NCI-H345 treated with DMSO at 0.1 percent for 48 hours (cell line): ENCODE measurements around the gene DRP2.
"Not testable (repeated sequence)": the region's sequence is repeated elsewhere in the genome, so short reads cannot be mapped to it uniquely, and the experiment has no call there.

Experiments used
- DNase-seq: peaks from one replicate; lab custom pipeline; 2025; ENCODE audit not compliant: unreplicated experiment; lab: John Stamatoyannopoulos, UW

The DRP2 gene, protein sequence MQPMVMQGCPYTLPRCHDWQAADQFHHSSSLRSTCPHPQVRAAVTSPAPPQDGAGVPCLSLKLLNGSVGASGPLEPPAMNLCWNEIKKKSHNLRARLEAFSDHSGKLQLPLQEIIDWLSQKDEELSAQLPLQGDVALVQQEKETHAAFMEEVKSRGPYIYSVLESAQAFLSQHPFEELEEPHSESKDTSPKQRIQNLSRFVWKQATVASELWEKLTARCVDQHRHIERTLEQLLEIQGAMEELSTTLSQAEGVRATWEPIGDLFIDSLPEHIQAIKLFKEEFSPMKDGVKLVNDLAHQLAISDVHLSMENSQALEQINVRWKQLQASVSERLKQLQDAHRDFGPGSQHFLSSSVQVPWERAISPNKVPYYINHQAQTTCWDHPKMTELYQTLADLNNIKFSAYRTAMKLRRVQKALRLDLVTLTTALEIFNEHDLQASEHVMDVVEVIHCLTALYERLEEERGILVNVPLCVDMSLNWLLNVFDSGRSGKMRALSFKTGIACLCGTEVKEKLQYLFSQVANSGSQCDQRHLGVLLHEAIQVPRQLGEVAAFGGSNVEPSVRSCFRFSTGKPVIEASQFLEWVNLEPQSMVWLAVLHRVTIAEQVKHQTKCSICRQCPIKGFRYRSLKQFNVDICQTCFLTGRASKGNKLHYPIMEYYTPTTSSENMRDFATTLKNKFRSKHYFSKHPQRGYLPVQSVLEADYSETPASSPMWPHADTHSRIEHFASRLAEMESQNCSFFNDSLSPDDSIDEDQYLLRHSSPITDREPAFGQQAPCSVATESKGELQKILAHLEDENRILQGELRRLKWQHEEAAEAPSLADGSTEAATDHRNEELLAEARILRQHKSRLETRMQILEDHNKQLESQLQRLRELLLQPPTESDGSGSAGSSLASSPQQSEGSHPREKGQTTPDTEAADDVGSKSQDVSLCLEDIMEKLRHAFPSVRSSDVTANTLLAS

GRCh38 chrX:101219116-101219863 is at the start of gene DRP2:
Gene DRP2 (plus strand): TSS chrX:101219786. CDS start chrX:101231648, 11,862 bp downstream.
- DNase-seq = no peak

GRCh38 chrX:101171883-101172400 is 47.6 kb upstream of the DRP2 start:
- no peak for DNase-seq

DNA sequence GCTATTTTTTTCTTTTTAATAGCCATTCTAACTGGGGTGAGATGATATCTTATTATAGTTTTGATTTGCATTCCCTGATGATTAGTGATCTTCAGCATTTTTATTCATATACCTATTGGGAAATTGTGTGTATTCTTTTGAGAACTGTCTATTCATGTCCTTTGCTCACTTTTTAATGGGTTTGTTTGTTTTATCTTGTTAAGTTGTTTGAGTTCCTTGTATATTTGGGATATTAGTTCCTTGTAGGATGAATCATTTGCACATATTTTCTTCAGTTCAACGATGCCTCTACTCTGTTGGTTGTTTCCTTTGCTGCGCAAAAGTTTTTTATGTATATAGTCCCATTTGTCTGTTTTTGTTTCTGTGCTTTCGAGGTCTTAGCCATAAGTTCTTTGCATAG is 43.1 kb upstream of the DRP2 start:
- no peak for DNase-seq

DNA sequence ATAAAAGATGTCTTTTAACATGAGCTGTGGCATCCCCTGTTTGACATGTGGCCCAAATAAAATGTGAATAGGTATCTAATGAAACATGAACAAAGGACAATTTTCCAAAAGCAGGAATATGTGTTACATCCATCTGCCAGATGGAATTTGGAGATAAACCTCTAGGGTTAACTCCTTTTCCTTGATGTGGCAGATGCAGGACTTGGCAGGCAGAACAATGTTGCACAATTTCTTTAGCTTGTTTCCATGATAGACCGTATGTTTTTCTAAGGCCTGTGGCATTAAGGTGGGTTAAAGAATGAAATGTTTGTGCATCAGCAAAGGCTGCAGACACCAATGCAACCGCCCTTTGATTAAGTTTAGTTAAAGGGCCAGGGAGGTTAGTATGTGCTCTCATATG is 34.7 kb upstream of the DRP2 start:
- not testable (repeated sequence) for DNase-seq

DNA sequence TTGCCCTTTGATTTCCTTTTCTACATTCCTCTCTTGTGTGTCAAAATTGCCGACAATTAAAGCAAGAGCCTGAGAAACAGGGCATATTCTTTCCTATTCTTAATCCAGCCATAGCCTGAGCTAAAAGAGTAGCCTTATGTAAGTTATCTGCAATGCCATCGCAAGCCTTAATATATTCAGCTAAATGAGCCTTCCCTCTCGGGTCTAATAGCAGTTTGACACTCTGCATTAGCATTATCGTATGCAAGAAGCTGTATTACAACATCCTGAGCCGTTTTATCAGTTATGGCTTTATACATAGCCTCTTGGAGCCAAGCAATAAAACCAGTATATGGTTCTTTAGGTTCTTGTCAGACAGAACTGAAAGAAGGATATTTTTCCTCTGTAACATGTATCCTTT is 31.6 kb upstream of the DRP2 start:
- DNase-seq = not testable (repeated sequence)

- DNase-seq = no peak
Observed at GRCh38 chrX:101190736-101191135, 28.9 kb upstream of the DRP2 start.

DNA sequence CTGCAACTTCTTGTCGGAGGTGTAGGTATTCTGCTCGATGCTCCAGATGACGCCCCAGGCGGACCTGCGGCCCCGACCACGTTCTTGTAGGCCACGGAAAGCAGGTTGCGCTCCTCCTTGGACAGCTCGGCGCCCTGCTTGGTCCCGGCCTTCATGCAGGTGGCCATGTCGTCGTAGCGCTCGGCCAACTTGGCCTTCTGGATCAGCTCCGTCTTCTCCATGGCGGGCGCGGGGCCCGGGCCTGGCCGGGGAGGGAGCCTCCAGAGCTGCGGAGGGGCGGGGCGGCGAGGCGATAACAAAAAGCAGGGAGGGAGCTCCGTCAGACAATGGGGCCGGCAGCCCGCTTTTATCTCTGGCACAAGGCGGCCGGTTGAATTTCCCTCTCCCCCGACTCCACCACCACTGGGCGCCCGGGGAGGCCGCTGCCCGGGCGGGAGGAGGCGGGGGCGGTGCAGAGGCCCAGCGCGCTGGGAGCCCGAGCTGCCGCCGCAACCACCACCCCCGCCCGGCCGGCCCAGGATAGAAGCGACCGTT is 28.3 kb upstream of the DRP2 start:
- DNase-seq = no peak

DNA sequence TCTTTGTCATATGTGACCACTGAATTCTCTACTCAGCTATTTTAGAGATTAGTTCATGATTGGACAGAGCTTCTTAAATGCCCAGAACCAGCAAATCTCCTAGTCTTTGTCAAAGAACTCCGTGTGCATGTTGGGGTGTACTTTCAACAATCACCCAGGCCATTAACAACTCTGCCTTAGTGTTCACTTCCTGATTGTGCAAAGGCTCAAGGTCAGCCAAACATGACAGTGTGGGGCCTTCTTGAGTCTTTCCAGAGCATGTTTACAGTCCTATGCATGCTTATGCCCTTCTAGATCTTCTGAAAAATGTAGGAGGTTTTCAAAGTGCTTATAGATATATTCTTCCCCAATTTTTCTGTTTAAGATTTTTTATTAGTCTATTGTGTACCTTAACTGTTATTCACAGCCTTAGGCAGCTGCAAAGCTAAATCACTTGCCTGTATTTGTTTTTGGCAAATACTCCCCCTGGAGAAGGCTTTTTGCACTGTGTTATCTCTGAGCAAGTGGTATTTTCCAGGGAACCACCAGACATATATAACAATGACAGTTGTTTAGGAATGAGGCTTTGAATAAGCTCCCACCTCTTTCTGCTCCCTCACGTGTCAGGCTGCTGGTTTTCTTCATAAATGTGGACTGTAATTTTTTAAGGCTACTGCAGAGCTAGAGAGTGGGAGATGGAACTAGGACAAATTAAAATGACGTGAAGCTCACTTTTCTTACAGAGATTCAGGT is 24.0 kb upstream of the DRP2 start:
- no peak for DNase-seq

DNA sequence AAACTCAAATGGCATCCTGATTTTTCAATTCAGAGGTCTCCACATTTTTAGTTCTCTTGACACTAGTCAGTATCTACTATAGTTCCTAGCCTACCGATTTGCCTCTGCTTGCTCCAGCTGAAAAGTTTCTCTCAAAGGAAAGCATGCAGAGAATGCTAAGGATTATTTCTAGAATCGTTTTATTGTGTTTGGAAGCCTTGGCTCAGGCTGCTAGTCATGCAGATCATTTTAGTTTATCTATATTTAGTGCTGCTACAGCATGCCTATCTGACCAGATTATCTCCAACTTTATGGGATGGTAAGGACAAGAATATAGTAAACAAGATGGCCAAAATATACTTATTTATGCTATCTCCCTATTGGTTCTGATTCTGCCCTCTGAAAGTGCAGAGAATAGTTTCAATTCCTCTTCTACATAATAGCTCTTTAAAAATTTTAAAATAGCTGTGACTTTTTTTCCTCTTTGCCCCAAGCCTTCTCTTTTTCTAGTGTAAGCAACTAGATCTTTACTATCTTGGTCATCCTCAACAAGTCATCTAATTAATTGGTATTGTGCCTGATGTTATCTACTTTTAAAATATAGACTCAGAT is 15.7 kb upstream of the DRP2 start:
- no peak for DNase-seq

- no peak for DNase-seq
Observed at GRCh38 chrX:101206471-101206870, 13.1 kb upstream of the DRP2 start.

DNA sequence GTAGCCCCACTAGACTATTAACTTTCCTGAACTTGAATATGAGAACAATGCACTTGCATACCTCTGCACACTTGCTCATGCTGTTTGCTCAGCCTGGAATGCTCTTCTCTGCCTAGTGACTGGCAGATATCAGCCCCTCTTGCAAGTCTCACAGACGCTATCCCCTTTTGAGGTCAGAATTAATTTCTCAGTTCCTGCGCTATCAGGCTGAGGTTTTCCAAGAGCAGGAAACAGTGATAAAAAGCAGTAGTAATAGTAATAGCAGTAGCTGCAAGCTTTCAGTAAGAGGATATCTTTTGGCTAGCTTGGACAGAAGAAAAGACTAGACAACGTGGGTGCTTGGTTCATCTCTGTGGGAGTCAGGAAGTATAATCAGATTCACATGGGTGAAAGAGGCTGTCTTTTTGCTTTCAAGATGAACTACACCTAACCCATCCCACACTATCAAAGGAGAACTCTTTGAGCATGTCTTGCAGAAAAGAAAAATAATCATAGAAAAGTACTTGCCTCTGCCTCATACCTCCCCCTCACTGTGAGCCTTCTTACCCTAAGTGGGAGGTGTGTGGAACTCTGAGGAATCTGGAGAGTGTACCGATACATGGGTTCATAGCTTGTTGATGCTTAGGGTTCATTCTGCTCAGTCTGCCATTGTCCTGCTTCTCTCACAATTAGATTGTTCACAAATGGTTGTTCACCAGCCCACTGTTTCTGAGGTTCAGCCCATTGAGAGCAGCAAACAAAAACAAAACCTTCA is 11.3 kb upstream of the DRP2 start:
- no peak for DNase-seq

GRCh38 chrX:101210630-101211029 is 9.0 kb upstream of the DRP2 start:
- no peak for DNase-seq

DNA sequence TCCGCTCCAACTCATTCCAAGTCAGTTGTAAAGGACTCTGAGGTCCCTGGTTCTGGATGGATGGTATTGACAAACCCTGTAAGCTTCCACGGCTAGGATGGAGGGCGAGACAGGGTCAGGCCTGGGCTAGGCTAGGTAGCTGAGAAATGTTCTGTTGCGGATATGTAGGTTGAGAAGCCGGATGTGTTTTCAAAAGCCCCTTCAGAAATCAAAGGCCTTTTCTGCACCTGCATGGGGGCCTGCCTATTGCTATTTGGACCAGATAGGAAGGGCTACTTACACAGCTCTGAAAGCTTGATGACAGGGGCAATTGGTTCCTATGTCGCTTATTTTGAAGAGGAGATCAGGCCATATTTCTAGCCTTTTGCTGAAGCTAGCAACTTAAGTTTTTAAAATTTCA is 1.9 kb upstream of the DRP2 start:
- no peak for DNase-seq

GRCh38 chrX:101219864-101220346 is 319 bp downstream of the DRP2 start:
- no peak for DNase-seq

DNA sequence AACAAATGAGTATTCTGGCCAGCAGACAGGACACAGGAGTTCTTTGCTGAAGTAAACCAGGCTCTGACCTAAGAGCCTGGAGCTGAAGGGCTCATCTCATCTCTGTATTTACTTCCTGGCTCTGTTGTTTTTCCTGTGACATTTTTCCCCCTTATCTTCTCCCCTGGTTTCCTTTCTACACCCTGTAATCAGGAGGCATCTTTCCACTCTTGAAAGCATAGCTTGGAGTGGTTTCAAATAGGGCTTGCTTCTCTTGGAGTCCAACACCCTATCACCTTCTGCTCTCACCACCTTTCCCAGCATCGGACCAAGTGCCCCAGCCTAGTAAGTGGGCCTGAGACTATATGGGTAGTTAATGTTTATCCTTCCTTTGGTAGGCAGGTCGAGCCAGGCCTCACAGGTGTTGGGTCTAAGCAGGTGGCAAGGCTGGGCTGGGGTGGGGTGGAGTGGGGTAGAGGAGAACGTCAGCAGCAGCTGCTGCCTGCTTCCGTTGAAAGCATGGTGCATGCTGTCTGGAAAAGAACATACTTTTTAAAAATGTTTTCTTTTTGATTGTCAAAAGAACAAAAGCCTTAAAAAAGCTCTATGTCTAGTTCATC is 1.2 kb downstream of the DRP2 start:
- DNase-seq = no peak

DNA sequence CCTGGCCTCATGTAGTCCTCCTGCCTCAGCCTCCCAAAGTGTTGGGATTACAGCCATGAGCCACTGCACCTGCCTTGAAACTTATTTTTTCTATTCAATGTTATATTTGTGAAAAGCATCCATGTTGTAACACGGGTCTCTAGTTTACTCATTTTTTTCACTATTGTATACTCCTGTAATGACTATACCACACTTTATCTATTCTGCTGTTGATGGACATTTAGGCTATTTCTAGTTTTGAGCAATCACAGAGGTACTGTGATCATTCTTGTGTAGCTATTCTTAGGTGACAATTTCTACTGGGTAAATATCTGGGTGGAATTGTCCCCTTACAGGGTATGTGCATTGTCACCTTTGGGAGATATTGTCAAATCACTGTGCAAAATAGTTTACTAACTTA is 3.6 kb downstream of the DRP2 start:
- no peak for DNase-seq

DNA sequence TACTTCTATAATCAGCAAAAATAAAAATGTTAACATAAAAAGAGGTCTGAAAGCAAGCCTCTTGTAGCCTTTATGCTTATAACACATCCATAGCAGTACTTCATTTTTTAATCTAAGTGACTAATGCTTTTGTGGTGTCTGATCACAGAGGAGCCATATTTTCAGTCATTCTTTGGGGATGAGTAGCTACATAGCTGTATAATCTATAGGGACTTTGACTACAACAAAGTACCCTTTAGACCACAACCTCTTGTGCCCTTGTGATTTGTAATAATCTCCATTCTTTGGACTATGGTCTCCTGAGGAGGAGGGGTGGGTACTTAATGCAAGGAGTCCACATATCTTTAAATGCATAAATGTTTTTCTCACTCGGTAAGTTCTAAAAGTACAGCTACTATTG is 9.6 kb downstream of the DRP2 start:
- no peak for DNase-seq

- DNase-seq = no peak
Observed at GRCh38 chrX:101230636-101231035, 11.1 kb downstream of the DRP2 start.
